GM21825 (cell line): ENCODE data around the gene TAF13.
"Not testable (repeated sequence)": the region's sequence is repeated elsewhere in the genome, so short reads cannot be mapped to it uniquely, and the experiment has no call there.

Source experiments
- ATAC-seq: cut with Tn5 transposase; IDR thresholded peaks from one replicate; pipeline ENCODE4 v1.9.1; 2021; ENCODE audit warnings: mild to moderate bottlenecking, moderate library complexity; ENCODE audit not compliant: unreplicated experiment

Gene TAF13

DNA sequence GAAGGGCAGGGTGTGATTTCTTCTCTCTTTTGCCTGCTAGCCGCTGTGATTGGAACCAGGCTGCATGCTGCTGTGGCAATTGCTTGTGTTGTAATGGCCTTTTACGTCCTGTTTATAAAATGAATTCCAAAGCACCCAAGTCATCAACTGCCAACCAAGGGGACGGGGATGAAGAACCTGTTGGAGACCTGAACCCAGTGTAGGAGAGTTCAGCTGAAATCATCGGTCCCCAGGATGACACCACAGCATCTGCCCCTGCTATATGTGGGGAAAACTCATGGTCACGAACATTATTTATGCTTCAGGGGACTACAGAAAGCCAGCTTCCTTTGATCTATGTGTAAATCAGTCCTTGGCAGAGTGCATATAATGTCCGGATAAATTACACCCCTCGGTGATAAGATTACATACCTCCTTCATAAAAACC, 18.6 kb upstream of the TAF13 start:
- ATAC-seq: no peak

DNA sequence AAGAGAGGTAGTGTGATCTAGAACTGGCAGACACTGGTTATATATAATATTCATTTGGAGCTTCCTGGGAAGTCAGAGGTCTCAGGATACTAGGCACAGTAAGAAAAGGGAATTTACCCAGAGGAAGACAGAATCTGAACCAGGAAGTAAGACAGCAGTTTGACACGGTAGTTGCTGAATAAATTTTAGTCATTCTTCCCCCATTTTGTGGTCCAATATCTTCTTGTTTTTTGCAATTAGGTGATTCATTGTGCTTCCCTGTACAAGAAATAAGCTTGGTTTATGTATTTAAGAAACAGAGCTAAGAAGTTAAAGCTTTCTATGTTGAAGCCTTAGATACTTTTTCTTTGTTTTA, 16.0 kb upstream of the TAF13 start:
- no peak for ATAC-seq

DNA sequence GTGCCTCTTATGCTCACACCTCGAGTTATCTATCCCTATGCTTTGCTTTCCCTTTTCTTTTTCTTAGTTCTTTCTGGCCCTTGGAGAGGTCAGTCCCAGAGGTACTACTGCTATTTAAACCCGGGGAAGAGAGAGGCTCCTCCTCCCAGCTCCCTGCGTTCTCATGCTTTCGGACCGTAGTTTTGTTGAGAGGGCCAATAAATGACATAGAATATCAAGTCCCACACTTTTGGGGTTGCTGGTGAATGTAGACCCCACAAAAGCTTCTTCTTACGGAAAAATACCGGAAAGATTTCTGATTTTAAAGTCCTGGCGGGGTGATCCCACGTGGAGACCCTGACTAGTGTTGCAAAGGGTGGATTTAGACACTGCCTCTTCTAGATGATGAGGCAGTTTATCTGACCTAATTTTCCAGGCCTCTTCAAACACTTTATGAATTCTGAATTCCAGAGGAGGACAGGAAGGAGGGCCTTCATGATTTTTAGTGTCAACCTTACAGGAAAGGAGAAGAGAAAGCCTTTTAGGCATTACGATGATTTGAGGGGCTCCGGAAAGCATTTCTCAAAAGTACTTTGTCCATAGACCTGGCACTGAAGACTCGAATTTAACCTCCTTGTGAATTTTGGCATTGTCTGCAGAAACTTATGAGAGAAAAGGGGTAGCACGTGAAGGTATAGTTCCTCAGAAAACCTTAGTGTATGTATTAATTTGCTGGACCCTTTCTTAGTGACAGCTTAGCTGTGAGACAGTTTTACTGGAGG, 15.5 kb upstream of the TAF13 start:
- ATAC-seq: peak; percentile 41

DNA sequence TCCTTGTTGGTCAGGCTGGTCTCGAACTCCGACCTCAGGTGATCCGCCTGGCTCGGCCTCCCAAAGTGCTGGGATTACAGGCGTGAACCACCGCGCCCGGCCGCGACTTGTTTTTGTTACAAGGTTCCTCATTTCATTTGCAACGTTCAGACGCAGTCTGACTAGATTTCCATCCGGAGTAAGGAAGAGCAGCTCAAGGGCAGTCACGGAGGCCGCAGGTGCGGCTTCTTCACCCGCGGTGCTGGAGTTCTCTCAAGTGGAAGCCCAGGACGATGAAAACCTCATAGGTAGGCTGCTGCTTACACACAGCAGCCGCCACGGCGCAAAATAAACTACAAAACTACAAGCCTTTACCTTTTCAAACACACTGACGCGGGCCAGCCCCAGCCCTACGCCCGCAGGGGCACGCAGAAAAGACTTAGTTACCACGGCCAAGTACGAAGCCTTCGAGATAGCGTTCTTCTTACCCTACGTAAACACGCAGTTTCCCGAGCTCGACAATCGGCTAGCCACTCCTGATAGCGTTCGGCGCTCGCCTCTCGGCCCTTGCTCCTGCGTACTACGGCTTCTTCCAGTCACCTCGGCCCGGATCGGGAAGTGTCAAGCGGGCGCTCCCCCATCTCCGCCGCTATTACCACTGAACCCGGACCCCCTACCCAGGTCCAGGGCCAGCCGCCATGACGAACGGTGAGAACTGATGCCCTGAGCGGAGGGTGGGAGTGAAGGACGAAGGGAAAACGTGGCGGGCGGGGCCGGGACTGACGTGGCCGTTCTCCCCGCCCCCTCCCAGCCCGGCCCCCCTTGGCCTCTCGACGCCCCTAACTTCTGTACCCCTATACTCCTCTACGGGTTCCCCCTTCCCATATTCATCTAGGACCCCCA, 14.6 kb upstream of the TAF13 start, which contains the start of gene TMEM167B:
TMEM167B (plus strand) TSS at position 569 of the 882 bp plus-strand sequence; CDS start at position 678, 109 bp downstream.
- peak; percentile 88 for ATAC-seq

DNA sequence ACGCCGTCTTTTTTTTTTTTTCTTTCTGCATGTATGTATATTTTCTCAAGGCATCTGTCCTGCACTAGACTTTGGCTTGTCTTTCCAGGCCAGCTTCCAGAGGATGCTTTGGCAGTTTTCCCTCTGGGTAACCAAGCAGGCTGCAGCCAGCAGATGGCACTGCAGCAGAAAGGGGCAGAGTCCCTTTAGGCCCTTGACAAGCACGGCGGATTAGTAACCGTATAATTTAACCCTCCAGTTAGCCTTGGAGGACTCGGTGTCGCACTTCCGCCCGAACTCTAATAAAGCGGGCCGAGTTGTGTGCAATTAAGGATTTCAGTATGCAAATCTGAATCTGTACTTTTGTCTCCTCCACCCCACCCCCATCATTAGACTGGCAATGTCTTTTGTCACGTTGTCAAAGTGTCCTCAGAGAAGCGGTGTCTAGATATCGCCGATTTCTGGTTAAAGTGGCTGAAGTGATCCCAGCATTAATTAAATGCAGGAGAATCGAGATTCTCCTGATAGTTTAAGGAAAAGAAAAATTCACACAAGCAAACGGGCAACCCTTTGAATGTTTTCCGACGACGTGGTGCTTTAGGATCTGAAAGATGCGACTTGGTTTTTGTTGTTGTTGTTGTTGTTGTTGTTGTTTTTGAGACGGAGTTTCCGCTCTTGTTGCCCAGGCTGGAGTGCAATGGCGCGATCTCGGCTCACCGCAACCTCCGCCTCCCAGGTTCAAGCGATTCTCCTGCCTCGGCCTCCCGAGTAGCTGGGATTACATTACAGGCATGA, 13.6 kb upstream of the TAF13 start:
- no peak for ATAC-seq

DNA sequence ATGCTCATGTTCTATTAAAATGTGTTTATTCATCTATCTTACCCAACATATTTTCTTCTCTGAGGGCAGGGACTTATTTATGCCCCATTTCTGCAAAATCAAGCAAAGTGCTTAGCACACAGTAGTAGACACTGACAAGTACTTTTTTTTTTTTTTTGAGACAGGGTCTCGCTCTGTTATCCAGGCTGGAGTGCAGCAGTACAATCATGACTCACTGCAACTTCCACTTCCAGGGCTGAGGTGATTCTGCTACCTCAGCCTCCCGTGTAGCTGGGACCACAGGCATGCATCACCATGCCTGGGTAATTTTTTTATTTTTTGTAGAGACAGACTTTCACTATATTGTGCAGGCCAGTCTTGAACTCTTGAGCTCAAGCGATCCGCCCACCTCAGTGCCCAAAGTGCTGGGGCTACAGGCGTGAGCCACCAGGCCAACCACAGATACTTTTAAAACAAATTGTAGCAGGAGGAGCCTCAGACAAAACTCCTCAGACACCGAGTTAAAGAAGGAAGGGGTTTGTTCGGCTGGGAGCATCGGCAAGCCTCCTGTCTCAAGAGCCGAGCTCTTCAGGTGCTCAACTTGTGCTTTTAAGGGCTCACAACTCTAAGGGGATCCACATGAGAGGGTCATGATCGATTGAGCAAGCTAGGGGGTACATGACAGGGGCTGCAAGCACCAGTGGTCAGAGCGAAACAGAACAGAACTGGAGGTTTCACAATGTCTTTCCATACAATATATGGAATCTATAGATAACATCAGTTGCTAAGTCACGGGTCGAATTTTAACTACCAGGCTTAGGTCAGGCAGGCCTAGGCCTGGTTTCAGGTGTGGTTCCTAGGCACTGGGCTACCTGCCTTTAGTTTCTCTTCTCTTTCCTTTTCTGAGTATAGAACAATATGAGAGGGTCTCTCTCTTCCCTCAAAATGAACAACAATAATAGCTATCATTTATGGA, 9.0 kb upstream of the TAF13 start:
- no peak for ATAC-seq

DNA sequence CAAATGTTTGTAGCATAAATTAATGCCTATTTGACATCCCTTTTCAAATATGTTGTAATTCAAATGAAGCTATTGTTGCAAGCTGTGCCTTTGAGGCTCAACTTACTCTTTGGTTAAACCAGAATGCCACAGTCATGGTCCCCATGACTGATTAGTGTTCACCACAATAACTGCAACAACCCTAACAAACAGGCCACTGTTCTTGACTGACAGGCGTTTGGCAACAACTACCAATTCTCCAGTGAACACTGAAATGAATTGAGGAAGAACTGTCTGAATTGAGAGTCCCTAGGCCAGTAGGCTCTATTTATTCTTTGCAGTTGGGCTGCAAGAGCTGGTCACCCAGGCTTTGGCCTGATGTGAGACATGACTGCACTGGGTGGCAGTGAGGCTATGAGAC, 8.1 kb upstream of the TAF13 start:
- no peak for ATAC-seq

DNA sequence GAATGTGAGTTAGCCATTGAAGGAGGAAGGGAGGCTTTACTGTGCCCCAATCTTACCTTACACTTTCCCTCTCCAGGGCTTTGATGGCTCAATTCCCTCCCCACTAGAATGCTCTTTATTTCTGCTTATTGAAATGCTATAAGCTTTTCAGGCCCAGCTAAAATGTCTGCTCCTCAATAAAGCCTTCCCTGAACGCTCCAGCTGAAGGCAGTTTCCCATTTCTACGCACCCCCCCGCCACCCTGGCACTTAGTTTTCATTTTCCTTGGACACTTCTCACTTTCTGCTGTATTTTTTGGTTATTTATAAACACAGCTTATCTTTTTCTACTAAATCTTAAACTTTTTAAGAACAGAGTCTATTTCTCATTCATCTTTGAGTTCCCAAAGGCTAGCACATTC, 7.7 kb upstream of the TAF13 start:
- no peak for ATAC-seq

DNA sequence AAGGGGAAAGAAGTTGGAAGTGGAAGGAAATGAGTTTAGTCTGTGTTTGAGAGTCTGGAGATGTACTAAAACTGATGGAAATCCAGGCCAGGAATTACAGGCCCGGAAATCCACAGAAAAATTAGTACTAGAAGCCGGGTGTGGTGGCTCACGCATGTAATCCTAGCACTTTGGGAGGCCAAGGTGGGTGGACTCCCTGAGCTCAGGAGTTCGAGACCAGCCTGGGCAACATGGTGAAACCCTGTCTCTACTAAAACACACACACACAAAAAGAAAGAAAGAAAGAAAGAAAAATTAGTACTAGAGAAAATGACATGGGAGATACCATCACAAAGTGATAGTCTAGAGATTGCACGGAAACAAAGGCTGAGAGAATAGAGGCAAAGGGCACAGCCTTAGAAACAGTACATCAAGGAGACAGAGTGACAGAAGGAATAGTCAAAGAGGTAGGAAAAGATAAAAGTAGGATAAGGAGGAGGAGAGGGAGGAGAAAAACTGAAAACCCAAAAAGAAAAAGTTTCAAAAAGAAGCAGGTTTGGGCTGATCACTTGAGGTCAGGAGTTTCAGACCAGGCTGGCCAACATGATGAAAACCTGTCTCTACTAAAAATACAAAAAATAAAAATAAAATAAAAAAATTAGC, 4.8 kb upstream of the TAF13 start:
- ATAC-seq: no peak

DNA sequence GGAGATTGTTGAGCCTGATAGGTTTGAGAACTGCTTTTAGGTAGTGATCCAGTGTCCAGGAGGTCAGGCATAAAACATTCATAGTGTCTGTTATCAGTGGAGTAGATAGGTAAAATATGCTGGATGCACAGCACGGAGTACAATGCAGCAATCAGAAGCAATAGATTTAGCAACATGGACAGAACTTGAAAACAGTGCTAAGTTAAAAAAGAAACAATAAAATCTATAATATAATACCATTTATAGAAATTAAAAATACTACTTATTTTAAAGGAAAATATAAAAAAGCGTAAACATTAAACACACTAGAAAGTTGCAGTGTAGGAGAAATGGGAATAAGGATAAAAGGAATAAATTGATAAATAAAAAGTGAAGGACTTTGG, 3.4 kb upstream of the TAF13 start:
- no peak for ATAC-seq

DNA sequence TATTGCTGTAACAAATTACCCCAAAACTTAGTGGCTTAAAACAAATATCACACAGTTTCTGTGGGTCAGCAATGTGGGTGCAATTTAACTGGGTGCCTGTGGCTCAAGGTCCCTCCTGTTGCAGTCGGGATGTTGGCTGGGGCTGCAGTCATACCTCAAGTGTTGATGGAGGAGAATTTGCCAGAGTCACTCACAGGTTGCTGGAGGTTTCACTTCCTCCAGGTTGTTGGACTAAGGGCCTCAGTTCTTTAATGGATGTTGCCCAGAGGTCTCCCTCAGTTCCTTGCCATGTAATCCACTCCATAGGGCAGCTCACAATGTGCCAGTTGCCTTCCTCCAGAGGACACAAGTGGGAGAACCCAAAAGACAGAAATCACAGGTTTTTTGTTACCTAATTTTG, 2.5 kb upstream of the TAF13 start:
- ATAC-seq: no peak

DNA sequence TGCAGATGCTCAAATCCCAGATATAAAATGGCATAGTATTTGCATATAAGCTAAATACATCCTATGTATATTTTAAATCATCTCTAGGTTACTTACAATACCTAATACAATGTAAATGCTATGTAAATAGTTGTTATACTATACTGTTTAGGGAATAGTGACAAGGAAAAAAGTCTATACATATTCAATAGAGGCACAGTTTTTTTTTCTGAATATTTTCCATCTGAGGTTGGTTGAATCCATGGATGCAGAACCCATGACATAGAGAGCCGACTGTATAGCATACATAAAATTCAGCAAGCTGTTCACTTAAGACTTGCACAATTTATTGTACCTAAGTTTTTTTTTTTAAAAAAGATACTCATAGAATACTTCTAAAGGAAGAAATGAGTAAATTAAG, 6.5 kb downstream of the TAF13 start:
- no peak for ATAC-seq

DNA sequence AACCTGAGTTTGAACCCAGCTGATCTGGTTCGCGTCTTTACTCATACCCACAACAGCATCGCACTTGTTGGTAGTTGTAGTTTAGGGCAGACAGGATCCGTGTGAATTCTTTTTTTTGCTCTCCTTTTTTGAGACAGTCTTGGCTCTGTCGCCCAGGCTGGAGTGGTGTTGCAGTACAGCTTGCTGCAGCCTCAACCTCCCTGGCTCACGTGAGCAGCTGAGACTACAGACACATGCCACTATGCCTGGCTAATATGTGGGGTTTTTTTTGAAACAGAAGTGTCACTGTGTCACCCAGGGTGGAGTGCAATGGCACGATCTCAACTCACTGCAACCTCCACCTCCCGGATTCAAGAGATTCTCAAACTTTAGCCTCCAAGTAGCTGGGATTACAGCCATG, 7.9 kb downstream of the TAF13 start:
- no peak for ATAC-seq

DNA sequence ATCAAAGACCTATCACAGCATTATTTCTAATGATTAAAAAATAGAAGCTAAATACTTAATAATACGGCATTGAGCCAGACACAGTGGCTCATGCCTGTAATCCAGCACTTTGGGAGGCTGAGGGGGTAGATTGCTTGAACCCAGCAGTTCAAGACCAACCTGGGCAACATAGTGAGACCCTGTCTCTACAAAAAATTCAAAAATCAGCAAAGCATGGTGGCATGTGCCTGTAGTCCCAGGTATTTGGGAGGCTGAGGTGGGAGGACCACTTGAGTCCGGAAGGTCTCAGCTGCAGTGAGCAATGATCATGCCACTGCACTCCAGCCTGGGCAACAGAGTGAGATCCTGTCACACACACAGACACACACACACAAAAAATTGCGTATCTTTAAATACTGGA, 10.7 kb downstream of the TAF13 start:
- no peak for ATAC-seq

DNA sequence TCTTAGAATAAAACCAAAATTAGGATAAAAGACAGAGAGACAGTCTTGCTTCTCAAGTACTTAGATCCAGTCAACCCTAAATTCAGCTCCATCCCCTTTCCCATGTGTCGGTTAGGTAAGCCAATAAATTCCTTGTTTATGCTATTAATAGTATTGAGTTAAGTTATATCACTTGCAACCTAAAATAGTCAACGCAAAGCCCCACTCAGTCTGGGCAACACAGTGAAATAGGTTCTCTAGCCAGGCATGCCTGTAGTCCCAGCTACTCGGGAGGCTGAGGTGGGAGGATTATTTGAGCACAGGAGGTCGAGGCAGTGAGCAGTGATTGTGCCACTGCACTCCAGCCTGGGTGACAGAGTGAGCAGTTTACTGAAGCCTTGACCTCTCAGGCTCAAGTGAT, 14.6 kb downstream of the TAF13 start:
- ATAC-seq: no peak

DNA sequence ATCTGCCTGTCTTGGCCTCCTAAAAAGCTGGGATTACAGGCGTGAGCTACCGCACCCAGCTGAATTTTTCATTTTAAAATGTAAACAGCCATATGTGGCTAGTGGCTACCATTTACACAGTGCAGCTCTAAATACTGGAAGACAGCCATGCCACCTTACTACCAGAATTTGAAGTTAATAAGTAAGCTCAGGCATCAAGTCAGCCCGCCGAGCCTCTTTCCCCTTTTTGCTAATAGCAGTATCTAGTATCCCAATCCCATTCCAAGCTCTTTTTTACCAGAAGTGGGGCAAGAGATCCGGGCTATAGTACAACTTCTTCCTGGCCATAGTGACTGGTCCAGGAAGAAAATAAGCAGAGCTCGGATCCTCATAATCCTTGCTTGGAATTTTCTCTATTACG, 15.1 kb downstream of the TAF13 start:
- ATAC-seq: no peak

DNA sequence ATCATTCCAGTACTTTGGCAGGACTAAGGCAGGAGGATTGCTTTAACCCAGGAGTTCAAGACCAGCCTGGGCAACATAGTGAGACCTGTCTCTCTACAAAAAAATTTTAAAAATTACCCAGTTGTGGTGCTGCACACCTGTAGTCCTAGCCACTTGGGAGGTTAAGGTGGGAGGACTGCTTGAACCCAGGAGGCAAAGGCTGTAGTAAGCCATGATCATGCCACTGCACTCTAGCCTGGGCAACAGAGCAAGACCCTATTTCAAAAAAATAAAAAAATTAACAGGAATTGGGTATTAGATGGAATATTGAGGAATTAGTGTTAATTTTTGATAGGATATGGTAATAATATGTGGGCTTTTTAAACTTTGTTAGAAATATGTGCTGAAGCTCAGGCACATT, 16.8 kb downstream of the TAF13 start:
- ATAC-seq: no peak

DNA sequence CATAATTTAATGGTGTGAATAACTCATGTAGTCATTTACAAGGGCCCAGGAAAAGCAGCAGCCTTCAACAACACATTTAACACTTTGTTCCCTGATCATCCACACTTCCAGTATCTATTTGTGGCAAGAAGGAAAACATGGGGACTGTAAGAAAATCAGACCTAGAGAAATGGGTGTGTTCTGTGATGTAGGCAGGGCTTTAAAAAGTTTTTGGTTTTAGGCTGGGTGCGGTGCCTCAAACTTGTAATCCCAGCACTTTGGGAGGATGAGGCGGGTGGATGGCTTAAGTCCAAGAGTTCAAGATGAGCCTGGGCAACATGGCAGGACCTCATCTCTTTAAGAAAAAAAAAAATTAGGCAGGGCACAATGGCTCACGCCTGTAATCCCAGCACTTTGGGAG, 19.7 kb downstream of the TAF13 start:
- ATAC-seq: no peak

DNA sequence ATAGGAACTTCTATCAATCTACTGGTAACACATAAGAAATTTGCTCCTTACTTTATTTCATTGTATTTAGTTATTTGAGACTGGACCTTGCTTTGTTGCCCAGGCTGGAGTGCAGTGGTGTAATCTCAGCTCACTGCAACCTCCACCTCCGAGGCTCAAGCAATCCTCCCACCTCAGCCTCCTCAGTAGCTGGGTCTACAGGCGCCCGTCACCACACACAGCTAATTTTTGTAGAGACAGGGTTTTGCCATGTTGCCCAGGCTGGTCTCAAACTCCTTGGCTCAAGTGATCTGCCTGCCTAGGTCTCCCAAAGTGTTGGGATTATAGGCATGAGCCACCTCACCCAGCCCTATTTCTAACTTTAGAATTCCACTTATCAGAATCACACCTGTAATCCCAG, 23.7 kb downstream of the TAF13 start:
- not testable (repeated sequence) for ATAC-seq
